ENCODE data around the gene PHETA1. TPM values are rescaled to one million over a fixed set of nuclear protein-coding genes. Genes with fewer than 3 reads are reported as not detected.

The PHETA1 gene
- total RNA-seq, 3 donors from 2014 or later, result 6.6 to 10.9 (median 10.2) TPM

GRCh38 chr12:111393700-111394300 lies 24.9 kb upstream of the PHETA1 start:
- DNase-seq (ENCODE audit: low spot score in 2 of 2), result no peak
- Histone ChIP-seq H3K36me3 (no peaks in the 10 kb centered on the region), H3K9me3 (no peaks in the 10 kb centered on the region), H3K27ac (no peak overlapping the region), H3K27me3 (no peaks in the 10 kb centered on the region), H3K4me3 (no peak overlapping the region), H3K4me1 (peaks cover 0 to 3% of the 10 kb centered on the region in 2 donors)
- intact Hi-C loops (cut with DNase I; ENCODE audit: low total_unique reads), result loop anchor here (10.0 kb wide), 1 partner anchor 281 kb away; no protein-coding TSS in a partner anchor
- TF ChIP-seq POLR2A (IDR thresholded peaks at IDR 0.05), result no peak
- TF ChIP-seq POLR2AphosphoS5 (IDR thresholded peaks at IDR 0.05), result no peak
- TF ChIP-seq, protein P1, sequence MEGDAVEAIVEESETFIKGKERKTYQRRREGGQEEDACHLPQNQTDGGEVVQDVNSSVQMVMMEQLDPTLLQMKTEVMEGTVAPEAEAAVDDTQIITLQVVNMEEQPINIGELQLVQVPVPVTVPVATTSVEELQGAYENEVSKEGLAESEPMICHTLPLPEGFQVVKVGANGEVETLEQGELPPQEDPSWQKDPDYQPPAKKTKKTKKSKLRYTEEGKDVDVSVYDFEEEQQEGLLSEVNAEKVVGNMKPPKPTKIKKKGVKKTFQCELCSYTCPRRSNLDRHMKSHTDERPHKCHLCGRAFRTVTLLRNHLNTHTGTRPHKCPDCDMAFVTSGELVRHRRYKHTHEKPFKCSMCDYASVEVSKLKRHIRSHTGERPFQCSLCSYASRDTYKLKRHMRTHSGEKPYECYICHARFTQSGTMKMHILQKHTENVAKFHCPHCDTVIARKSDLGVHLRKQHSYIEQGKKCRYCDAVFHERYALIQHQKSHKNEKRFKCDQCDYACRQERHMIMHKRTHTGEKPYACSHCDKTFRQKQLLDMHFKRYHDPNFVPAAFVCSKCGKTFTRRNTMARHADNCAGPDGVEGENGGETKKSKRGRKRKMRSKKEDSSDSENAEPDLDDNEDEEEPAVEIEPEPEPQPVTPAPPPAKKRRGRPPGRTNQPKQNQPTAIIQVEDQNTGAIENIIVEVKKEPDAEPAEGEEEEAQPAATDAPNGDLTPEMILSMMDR (IDR thresholded peaks at IDR 0.05), result no peak

GRCh38 chr12:111390910-111391309 lies 22.0 kb upstream of the PHETA1 start:
- Histone ChIP-seq H3K27me3 (no peaks in the 10 kb centered on the region), H3K4me1 (no peaks in the 10 kb centered on the region), H3K36me3 (no peaks in the 10 kb centered on the region), H3K27ac (no peak overlapping the region), H3K4me3 (no peak overlapping the region), H3K9me3 (no peaks in the 10 kb centered on the region)
- TF ChIP-seq POLR2AphosphoS5 (IDR thresholded peaks at IDR 0.05) (no peak), POLR2A (IDR thresholded peaks at IDR 0.05) (no peak)
- TF ChIP-seq, protein P1 (IDR thresholded peaks at IDR 0.05), result no peak
- intact Hi-C loops (cut with DNase I; ENCODE audit: low total_unique reads), result loop anchor here (10.0 kb wide), 1 partner anchor 284 kb away; no protein-coding TSS in a partner anchor
- no peak for DNase-seq (ENCODE audit: low spot score in 2 of 2)

- H3K27ac ChIP-seq, result no peak overlapping the region
- H3K4me3 ChIP-seq, result no peak overlapping the region
- intact Hi-C loops (cut with DNase I; ENCODE audit: low total_unique reads), result loop anchor here (10.0 kb wide), 1 partner anchor 285 kb away; no protein-coding TSS in a partner anchor
- no peaks in the 10 kb centered on the region for H3K27me3 ChIP-seq
- no peaks in the 10 kb centered on the region for H3K9me3 ChIP-seq
- H3K36me3 ChIP-seq, result no peaks in the 10 kb centered on the region
- TF ChIP-seq POLR2A (IDR thresholded peaks at IDR 0.05), result no peak
- no peak for TF ChIP-seq POLR2AphosphoS5 (IDR thresholded peaks at IDR 0.05)
- TF ChIP-seq, protein P1 (IDR thresholded peaks at IDR 0.05), result no peak
- H3K4me1 ChIP-seq, result no peaks in the 10 kb centered on the region
- no peak for DNase-seq (ENCODE audit: low spot score in 2 of 2)
These were observed 20.7 kb upstream of the PHETA1 start for GRCh38 chr12:111389635-111390034.

GRCh38 chr12:111387747-111388323 lies 18.9 kb upstream of the PHETA1 start:
- Histone ChIP-seq H3K4me1 (no peaks in the 10 kb centered on the region), H3K4me3 (no peak overlapping the region), H3K27me3 (no peaks in the 10 kb centered on the region), H3K27ac (no peak overlapping the region), H3K36me3 (no peaks in the 10 kb centered on the region), H3K9me3 (no peaks in the 10 kb centered on the region)
- DNase-seq (ENCODE audit: low spot score in 2 of 2), result no peak
- intact Hi-C loops (cut with DNase I; ENCODE audit: low total_unique reads), result no loop called here
- TF ChIP-seq POLR2A (IDR thresholded peaks at IDR 0.05) (no peak), POLR2AphosphoS5 (IDR thresholded peaks at IDR 0.05) (no peak)
- TF ChIP-seq, protein P1 (IDR thresholded peaks at IDR 0.05), result no peak

- no peak for DNase-seq (ENCODE audit: low spot score in 2 of 2)
- no peaks in the 10 kb centered on the region for H3K27me3 ChIP-seq
- H3K9me3 ChIP-seq, result no peaks in the 10 kb centered on the region
- no peak overlapping the region for H3K4me3 ChIP-seq
- intact Hi-C loops (cut with DNase I; ENCODE audit: low total_unique reads), result no loop called here
- H3K36me3 ChIP-seq, result no peaks in the 10 kb centered on the region
- H3K4me1 ChIP-seq, result no peaks in the 10 kb centered on the region
- TF ChIP-seq POLR2AphosphoS5 (IDR thresholded peaks at IDR 0.05) (no peak), POLR2A (IDR thresholded peaks at IDR 0.05) (no peak)
- TF ChIP-seq, protein P1 (IDR thresholded peaks at IDR 0.05), result no peak
- no peak overlapping the region for H3K27ac ChIP-seq
These were observed 18.0 kb upstream of the PHETA1 start for GRCh38 chr12:111386885-111387284.
